Panc1 (cell line): ENCODE results near the gene SLC38A10.

Experiments used
- POLR2AphosphoS5 ChIP-seq: IDR thresholded peaks from 2 replicates; pipeline ENCODE4 v1.6.1; 2012; ENCODE audit warnings: mild to moderate bottlenecking, low read depth, low read length, moderate library complexity
- SIN3A ChIP-seq: IDR thresholded peaks from 2 replicates; pipeline ENCODE4 v1.6.1; 2012; ENCODE audit warnings: low read depth, mild to moderate bottlenecking, low read length, moderate library complexity, borderline replicate concordance; ENCODE audit not compliant: insufficient read depth
- TCF7L2 ChIP-seq: IDR thresholded peaks from 2 replicates; pipeline ENCODE4 v1.6.1; 2011; ENCODE audit warnings: mild to moderate bottlenecking, low read depth, low read length, inconsistent platforms
- TF ChIP-seq, protein P1 (sequence below): fragments of 450-650 bp; IDR thresholded peaks from 2 replicates; pipeline ENCODE4 v1.5.1; 2017; ENCODE audit warnings: mild to moderate bottlenecking
- TF ChIP-seq, protein P2 (sequence below), 2 experiments: IDR thresholded peaks; 2 replicates each; pipeline ENCODE4 v1.6.1; 2011 to 2012; ENCODE audit warnings: low read depth in 2 of 2, control low read depth in 1 of 2, low read length in 1 of 2, mild to moderate bottlenecking in 1 of 2, moderate library complexity in 1 of 2; ENCODE audit not compliant: insufficient read depth in 1 of 2

DNA sequence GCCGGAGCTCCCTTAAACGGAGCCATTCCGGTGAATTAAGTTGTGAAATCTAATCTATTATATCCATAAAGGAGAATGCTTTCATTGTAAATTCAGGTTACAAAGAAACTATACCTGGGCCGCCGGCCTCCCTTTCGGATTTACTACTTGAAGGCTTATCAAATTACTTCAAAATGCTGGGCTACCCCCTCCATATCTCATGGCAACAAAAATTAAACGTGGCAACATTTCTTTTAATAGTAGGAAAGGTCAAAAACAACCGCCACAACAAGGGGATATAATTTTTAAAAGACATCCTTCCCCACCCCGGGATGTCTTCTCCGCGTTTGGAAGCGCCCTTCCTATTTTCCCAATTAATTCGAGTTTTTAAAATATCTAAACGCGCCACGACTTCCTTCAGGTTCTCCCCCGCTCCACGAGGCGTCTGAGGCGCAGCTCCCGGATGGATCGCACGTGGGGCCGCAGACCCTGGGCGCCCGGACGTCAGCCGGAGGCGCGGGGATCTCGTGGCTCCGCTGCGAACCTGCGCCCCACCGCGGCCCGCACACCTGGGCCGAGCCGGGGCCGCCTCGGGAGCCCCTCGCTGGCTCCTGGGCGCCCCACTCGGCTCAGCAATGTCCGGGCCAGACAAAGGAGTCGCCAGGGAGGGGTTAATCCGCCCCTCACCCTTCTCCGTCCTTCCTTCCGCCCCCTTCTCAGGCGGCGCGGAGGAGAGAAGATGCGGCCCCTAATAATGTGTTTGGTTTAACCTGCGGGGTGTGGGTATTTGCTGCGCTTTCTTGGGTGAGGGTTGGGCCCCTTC is 47.4 kb upstream of the SLC38A10 start:
- TF ChIP-seq, protein P1, sequence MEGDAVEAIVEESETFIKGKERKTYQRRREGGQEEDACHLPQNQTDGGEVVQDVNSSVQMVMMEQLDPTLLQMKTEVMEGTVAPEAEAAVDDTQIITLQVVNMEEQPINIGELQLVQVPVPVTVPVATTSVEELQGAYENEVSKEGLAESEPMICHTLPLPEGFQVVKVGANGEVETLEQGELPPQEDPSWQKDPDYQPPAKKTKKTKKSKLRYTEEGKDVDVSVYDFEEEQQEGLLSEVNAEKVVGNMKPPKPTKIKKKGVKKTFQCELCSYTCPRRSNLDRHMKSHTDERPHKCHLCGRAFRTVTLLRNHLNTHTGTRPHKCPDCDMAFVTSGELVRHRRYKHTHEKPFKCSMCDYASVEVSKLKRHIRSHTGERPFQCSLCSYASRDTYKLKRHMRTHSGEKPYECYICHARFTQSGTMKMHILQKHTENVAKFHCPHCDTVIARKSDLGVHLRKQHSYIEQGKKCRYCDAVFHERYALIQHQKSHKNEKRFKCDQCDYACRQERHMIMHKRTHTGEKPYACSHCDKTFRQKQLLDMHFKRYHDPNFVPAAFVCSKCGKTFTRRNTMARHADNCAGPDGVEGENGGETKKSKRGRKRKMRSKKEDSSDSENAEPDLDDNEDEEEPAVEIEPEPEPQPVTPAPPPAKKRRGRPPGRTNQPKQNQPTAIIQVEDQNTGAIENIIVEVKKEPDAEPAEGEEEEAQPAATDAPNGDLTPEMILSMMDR, result no peak
- TF ChIP-seq POLR2AphosphoS5 (no peak; the same call in none of the 2 replicates), TCF7L2 (no peak), SIN3A (peak; percentile 45; the same call in 1 of the 2 replicates)
- TF ChIP-seq, protein P2, sequence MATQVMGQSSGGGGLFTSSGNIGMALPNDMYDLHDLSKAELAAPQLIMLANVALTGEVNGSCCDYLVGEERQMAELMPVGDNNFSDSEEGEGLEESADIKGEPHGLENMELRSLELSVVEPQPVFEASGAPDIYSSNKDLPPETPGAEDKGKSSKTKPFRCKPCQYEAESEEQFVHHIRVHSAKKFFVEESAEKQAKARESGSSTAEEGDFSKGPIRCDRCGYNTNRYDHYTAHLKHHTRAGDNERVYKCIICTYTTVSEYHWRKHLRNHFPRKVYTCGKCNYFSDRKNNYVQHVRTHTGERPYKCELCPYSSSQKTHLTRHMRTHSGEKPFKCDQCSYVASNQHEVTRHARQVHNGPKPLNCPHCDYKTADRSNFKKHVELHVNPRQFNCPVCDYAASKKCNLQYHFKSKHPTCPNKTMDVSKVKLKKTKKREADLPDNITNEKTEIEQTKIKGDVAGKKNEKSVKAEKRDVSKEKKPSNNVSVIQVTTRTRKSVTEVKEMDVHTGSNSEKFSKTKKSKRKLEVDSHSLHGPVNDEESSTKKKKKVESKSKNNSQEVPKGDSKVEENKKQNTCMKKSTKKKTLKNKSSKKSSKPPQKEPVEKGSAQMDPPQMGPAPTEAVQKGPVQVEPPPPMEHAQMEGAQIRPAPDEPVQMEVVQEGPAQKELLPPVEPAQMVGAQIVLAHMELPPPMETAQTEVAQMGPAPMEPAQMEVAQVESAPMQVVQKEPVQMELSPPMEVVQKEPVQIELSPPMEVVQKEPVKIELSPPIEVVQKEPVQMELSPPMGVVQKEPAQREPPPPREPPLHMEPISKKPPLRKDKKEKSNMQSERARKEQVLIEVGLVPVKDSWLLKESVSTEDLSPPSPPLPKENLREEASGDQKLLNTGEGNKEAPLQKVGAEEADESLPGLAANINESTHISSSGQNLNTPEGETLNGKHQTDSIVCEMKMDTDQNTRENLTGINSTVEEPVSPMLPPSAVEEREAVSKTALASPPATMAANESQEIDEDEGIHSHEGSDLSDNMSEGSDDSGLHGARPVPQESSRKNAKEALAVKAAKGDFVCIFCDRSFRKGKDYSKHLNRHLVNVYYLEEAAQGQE (IDR thresholded peaks at IDR 0.05; ENCODE audit: insufficient read depth in 1 of 2, low read depth in 2 of 2, low read length in 1 of 2), result no peak
